Cardiac muscle cell (in vitro differentiated cells and primary cell): ENCODE measurements around the gene PCSK5. TPM values are rescaled to one million over a fixed set of nuclear protein-coding genes. Genes with fewer than 3 reads are reported as not detected.
A peak's percentile ranks its signal among the peaks of the same experiment; 100 is the strongest.

ENCODE experiments used
- DNase-seq, 2 donors: peaks; one replicate each; pipeline versions ENCODE4 v3.0.0 to v3.0.0-alpha.2; 2010 to 2017; ENCODE audit warnings: low read depth in 1 of 2, low spot score in 1 of 2
- H3K27ac ChIP-seq: fragments of 200-600 bp; sonication (generic); 2 replicates; pipeline ENCODE4 v1.5.1; 2016
- H3K27me3 ChIP-seq: fragments of 200-600 bp; sonication (generic); 2 replicates; pipeline ENCODE4 v1.6.0; 2016; ENCODE audit warnings: control low read depth
- H3K36me3 ChIP-seq: fragments of 200-600 bp; sonication (generic); 2 replicates; pipeline ENCODE4 v1.5.1; 2016; ENCODE audit warnings: control low read depth
- H3K4me1 ChIP-seq: fragments of 200-600 bp; sonication (generic); 2 replicates; pipeline ENCODE4 v1.8.1; 2017; ENCODE audit warnings: low read depth, mild to moderate bottlenecking, mixed run types
- H3K4me3 ChIP-seq: fragments of 200-600 bp; sonication (generic); 2 replicates; pipeline ENCODE4 v1.5.1; 2016; ENCODE audit warnings: mild to moderate bottlenecking
- H3K9me3 ChIP-seq: fragments of 200-600 bp; sonication (generic); 2 replicates; pipeline ENCODE4 v1.5.1; 2017; ENCODE audit warnings: low read depth, mild to moderate bottlenecking, control low read depth
- CTCF ChIP-seq: IDR thresholded peaks from 2 replicates; pipeline ENCODE4 v1.5.1; 2012; ENCODE audit warnings: low read depth, mild to moderate bottlenecking, low read length
- polyA plus RNA-seq: library from polyadenylated mRNA; unstranded; fragments of >200 nt; fragmentation: Nextera tagmentation; extraction: Ambion mirVana; gene quantifications from 2 replicates; pipeline ENCODE4 v1.2.1, GENCODE V29; 2016
- total RNA-seq: library from RNA; depleted of rRNA; stranded (reverse); fragments of >200 nt; gene quantifications from 2 replicates; pipeline ENCODE4 v1.2.3, GENCODE V29; 2016

Gene PCSK5
- total and polyA plus RNA-seq, 2 experiments from 2014 or later = 6.8 to 9.6 TPM

DNA sequence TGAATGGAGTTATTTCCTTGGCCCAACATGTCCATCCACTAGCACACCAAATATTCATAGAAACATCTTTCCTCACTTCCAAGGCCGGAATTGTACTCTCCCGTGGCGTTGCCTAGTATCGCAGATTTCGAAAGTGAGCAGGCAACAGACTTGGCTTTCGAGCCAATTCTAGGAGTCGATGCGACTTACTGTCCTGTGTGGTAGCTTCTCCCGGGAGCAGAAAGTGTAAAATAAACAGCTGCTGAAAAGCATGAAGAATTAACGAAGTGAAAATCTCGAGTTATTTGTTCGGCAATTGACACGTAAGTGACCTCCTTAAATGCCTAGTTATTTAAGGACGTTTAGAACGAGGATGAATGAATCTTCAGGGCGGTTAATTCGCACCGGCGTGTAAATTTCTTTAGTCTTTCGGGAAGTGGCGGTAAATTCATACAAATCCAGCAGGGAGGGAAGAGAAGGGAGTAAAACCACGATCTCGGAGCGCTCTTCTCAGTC lies 449 bp upstream of the PCSK5 start:
- Histone ChIP-seq H3K9me3 (no peaks in the 10 kb centered on the region), H3K4me3 (peak overlapping the region; percentile 83), H3K27me3 (peaks cover 27% of the 10 kb centered on the region), H3K27ac (no peak overlapping the region), H3K4me1 (no peaks in the 10 kb centered on the region), H3K36me3 (no peaks in the 10 kb centered on the region)
- TF ChIP-seq CTCF = no peak
- peak; percentile 44 to 81 for DNase-seq

- H3K4me1 ChIP-seq = peaks cover 4% of the 10 kb centered on the region
- H3K36me3 ChIP-seq = no peaks in the 10 kb centered on the region
- H3K9me3 ChIP-seq = no peaks in the 10 kb centered on the region
- peak overlapping the region; percentile 73 for H3K27ac ChIP-seq
- peak overlapping the region; percentile 83 for H3K4me3 ChIP-seq
- no peak for TF ChIP-seq CTCF
- H3K27me3 ChIP-seq = peaks cover 27% of the 10 kb centered on the region
- peak in 1 of 2 donors; percentile 49 for DNase-seq
Observed at GRCh38 chr9:75891277-75891741, 836 bp downstream of the PCSK5 start.

- Histone ChIP-seq H3K27ac (no peak overlapping the region), H3K36me3 (no peaks in the 10 kb centered on the region), H3K9me3 (no peaks in the 10 kb centered on the region), H3K4me3 (peak overlapping the region; percentile 83), H3K4me1 (peaks cover 5% of the 10 kb centered on the region), H3K27me3 (peaks cover 27% of the 10 kb centered on the region)
- no peak for TF ChIP-seq CTCF
- DNase-seq = peak; percentile 30
Observed at GRCh38 chr9:75891771-75892215, 1.3 kb downstream of the PCSK5 start.

DNA sequence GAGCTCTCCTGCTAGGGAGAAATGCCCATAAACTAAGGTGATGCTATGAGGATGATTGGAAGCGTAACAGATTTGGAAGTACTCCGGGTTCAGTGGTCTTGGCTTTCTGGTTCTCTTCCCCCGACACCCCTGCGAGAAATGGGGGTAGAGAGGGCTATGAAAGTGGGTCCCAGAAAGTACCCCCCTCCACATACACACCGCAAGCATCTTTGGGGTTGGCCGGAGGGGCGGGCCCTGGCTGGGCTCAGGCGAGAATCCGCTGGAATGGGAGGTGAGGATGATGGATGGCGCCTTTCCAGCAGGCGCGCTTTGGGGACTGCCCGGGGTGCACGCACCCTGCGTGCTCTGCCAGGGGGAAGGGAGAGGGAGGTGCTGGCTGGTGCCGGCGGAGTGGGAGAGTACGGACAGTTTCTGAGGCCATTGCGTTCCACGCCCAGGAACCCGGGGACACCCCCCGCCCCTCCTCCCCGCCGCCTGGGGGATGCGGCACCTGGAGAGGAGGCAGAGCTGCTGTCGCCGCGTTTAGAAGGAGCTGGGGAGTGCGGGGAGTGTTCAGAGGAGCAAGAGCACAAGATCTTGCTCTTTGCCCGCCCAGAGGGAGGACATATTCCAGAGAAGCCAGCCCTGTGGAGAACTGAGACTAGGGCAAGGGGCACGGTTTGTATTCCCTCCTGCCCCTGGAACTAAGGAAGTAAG lies 1.9 kb downstream of the PCSK5 start:
- TF ChIP-seq CTCF = no peak
- Histone ChIP-seq H3K27me3 (peaks cover 24% of the 10 kb centered on the region), H3K36me3 (no peaks in the 10 kb centered on the region), H3K4me3 (peak overlapping the region; percentile 83), H3K27ac (no peak overlapping the region), H3K4me1 (peaks cover 5% of the 10 kb centered on the region), H3K9me3 (no peaks in the 10 kb centered on the region)
- DNase-seq = peak; percentile 36 to 38

- no peak for TF ChIP-seq CTCF
- peaks cover 24% of the 10 kb centered on the region for H3K27me3 ChIP-seq
Observed at GRCh38 chr9:75893106-75893505, 2.6 kb downstream of the PCSK5 start.

More at GRCh38 chr9:75893106-75893505, 2.6 kb downstream of the PCSK5 start:
- Histone ChIP-seq H3K4me1 (peaks cover 5% of the 10 kb centered on the region), H3K4me3 (no peak overlapping the region), H3K9me3 (no peaks in the 10 kb centered on the region), H3K36me3 (no peaks in the 10 kb centered on the region), H3K27ac (no peak overlapping the region)
- DNase-seq = peak in 1 of 2 donors; percentile 14
